Lower leg skin (tissue), 3 donors: ENCODE results near the gene SDCBP2.

Source experiments
- POLR2A ChIP-seq, 2 donors: fragments of 450-650 bp; IDR thresholded peaks; one replicate each; pipeline ENCODE4 v1.6.1; 2016 to 2017; ENCODE audit warnings: antibody characterized with exemption in 2 of 2, mild to moderate bottlenecking in 1 of 2, moderate library complexity in 1 of 2
- TF ChIP-seq, protein P1 (sequence below), 3 donors: fragments of 450-650 bp; IDR thresholded peaks; one replicate each; pipeline ENCODE4 v1.5.1; 2016; ENCODE audit warnings: antibody characterized with exemption in 3 of 3, mild to moderate bottlenecking in 3 of 3, moderate library complexity in 2 of 3

DNA sequence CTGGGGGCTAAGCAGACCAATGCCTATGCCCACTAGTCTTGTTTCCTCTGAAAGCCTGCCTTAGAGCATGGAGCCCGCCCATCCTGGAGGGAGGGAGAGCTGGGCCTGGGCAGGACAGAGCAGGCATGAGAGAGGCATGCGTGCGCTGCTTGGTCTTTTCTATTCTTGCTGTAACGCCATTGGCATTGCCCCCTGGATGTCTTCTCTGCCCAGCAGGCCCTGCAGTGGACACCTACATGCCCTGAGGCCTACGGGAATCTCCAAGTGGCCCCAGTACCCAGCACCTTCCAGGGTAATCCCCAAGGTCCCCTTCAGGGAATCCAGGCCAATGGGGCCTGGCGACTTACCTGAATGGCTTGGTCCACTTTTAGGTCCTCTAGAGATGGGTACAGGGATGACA, 8.9 kb downstream of the SDCBP2 start:
- TF ChIP-seq, protein P1, sequence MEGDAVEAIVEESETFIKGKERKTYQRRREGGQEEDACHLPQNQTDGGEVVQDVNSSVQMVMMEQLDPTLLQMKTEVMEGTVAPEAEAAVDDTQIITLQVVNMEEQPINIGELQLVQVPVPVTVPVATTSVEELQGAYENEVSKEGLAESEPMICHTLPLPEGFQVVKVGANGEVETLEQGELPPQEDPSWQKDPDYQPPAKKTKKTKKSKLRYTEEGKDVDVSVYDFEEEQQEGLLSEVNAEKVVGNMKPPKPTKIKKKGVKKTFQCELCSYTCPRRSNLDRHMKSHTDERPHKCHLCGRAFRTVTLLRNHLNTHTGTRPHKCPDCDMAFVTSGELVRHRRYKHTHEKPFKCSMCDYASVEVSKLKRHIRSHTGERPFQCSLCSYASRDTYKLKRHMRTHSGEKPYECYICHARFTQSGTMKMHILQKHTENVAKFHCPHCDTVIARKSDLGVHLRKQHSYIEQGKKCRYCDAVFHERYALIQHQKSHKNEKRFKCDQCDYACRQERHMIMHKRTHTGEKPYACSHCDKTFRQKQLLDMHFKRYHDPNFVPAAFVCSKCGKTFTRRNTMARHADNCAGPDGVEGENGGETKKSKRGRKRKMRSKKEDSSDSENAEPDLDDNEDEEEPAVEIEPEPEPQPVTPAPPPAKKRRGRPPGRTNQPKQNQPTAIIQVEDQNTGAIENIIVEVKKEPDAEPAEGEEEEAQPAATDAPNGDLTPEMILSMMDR (IDR thresholded peaks at IDR 0.05) = no peak
- no peak for TF ChIP-seq POLR2A (IDR thresholded peaks at IDR 0.05)
